ENCODE data around the gene TFCP2L1.

The TFCP2L1 gene

DNA sequence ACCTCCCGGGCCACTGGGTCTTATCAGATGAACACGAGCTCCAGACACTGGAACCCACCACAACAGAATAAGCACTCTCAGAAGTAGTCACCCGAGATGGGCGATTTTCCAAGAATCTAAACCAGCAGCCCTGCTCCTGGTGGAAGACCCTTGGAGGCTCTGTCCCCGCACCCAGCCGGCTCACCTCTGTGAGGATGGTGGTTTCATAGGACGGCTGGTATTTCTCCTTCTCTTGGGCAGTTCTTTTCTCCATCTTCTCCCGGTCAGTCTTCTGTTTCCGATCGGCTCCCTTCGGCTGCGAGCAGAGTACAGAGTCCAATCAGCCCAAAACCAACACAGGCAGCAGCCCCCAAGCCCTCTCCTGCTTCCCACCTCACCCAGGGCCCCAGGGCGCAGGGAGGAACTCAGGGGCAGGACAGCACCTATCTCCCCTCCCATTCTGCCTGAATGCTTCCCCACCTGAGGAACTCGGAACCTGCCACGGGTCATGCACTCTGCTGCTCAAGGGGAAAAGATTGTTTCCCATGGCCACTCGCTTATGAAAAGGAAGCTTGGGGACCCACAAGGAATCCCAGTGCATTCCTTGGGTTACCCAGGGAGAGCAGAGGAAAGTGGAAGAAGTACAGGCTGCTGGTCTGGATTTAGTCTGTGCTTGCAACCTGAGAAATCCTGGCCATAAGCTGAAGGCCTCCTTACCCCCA is 42.7 kb downstream of the TFCP2L1 start:
- TF ChIP-seq, protein P1, sequence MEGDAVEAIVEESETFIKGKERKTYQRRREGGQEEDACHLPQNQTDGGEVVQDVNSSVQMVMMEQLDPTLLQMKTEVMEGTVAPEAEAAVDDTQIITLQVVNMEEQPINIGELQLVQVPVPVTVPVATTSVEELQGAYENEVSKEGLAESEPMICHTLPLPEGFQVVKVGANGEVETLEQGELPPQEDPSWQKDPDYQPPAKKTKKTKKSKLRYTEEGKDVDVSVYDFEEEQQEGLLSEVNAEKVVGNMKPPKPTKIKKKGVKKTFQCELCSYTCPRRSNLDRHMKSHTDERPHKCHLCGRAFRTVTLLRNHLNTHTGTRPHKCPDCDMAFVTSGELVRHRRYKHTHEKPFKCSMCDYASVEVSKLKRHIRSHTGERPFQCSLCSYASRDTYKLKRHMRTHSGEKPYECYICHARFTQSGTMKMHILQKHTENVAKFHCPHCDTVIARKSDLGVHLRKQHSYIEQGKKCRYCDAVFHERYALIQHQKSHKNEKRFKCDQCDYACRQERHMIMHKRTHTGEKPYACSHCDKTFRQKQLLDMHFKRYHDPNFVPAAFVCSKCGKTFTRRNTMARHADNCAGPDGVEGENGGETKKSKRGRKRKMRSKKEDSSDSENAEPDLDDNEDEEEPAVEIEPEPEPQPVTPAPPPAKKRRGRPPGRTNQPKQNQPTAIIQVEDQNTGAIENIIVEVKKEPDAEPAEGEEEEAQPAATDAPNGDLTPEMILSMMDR (conservative IDR thresholded peaks at IDR 0.05; ENCODE audit: low read depth, low read length) = no peak
- DNase-seq (ENCODE audit: low read depth) = no peak
- H3K4me3 ChIP-seq (ENCODE audit: low read length) = no peak overlapping the region

DNA sequence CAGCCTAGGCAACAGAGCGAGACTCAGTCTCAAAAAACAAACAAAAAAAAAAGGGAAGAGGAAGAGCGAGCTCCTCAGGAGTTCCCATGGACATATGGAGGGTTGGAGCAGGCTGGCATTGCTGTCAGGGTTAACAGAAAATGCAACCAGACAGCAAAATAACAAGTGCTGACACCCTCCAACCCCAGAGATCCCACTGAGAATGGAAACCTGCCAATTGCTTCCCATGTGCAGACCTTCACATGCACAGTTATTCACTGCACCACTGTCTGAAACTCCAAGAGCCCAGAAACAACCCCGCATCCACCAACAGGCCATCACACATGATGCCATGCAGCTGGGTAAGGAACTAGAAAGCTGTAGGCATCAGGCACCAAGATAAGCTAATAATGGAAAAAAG is 43.5 kb downstream of the TFCP2L1 start:
- no peak for DNase-seq (ENCODE audit: low read depth)
- H3K4me3 ChIP-seq (ENCODE audit: low read length) = no peak overlapping the region
- TF ChIP-seq, protein P1 (conservative IDR thresholded peaks at IDR 0.05; ENCODE audit: low read depth, low read length) = no peak

DNA sequence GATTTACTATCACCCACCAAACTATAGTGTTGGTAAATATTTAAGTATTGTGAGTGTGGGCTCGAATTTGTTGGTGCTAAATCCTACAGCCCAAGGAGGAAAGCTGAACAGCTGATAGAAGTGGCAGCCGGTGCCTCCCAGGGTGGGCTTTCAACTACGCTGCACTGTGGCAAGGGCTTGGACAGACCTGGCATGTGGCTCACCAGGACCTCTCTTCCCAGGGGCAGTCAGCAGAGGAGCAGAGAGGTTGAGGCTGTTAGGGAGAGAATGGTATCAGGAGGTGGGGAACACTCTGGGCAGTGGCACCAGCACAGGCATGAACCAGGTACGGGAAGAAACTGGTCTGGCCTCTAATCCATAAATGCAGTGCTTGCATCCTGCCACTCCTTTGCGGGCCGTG is 44.6 kb downstream of the TFCP2L1 start:
- no peak overlapping the region for H3K4me3 ChIP-seq (ENCODE audit: low read length)
- TF ChIP-seq, protein P1 (conservative IDR thresholded peaks at IDR 0.05; ENCODE audit: low read depth, low read length) = no peak
- DNase-seq (ENCODE audit: low read depth) = no peak

- no peak overlapping the region for H3K4me3 ChIP-seq (ENCODE audit: low read length)
- TF ChIP-seq, protein P1 (conservative IDR thresholded peaks at IDR 0.05; ENCODE audit: low read depth, low read length) = no peak
- no peak for DNase-seq (ENCODE audit: low read depth)
These were observed 45.0 kb downstream of the TFCP2L1 start for GRCh38 chr2:121239969-121240368.

DNA sequence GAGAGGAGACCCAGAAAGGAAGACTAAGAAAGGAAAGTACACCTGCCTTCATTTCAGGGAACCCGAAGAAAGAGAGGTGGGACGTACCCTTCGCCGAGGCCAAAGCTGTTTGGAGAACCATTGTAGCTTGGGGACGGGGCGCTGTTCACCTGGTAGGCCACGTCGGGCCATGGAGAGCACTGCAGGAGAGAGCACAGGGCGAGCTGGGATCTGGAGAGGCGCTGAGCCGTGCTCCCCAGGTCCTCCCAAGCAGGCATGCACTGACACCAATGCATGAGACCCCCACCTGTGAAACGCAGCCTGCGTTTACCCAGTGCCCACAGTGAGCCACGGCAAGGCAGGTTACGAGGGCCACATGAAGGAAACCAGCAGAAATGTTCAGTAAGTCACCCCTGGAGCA is 45.5 kb downstream of the TFCP2L1 start:
- TF ChIP-seq, protein P1 (conservative IDR thresholded peaks at IDR 0.05; ENCODE audit: low read depth, low read length) = no peak
- no peak overlapping the region for H3K4me3 ChIP-seq (ENCODE audit: low read length)
- DNase-seq (ENCODE audit: low read depth) = no peak

GRCh38 chr2:121238828-121239227 is 46.2 kb downstream of the TFCP2L1 start:
- TF ChIP-seq, protein P1 (conservative IDR thresholded peaks at IDR 0.05; ENCODE audit: low read depth, low read length) = no peak
- no peak for DNase-seq (ENCODE audit: low read depth)
- no peak overlapping the region for H3K4me3 ChIP-seq (ENCODE audit: low read length)

- H3K4me3 ChIP-seq (ENCODE audit: low read length) = no peak overlapping the region
- no peak for DNase-seq (ENCODE audit: low read depth)
- TF ChIP-seq, protein P1 (conservative IDR thresholded peaks at IDR 0.05; ENCODE audit: low read depth, low read length) = no peak
These were observed 46.9 kb downstream of the TFCP2L1 start for GRCh38 chr2:121237980-121238665.

Data from retinal pigment epithelial cell (primary cell).